Stimulated activated effector memory CD8-positive, alpha-beta T cell treated with anti-CD3 and anti-CD28 coated beads, Interleukin-12 subunit alpha, Interleukin-12 subunit beta, amount 100 ng/mL, for 72 hours (primary cell): ENCODE data around the gene LIMS2.

ENCODE experiments used
- ATAC-seq: fragments of 150-1000 bp; cut with Tn5 transposase; 2 replicates; pipeline ENCODE4 v1.10.0; 2021
- DNase-seq, 2 donors: peaks; one replicate each; pipeline ENCODE4 v3.0.0; 2021 to 2022; ENCODE audit warnings: low spot score in 2 of 2
- H3K27ac Mint-ChIP-seq: one replicate; pipeline ENCODE4 v1.8.0; 2022; ENCODE audit warnings: mild to moderate bottlenecking, mixed read lengths
- H3K36me3 Mint-ChIP-seq: one replicate; pipeline ENCODE4 v1.8.0; 2022; ENCODE audit warnings: mild to moderate bottlenecking, mixed read lengths
- H3K4me1 Mint-ChIP-seq: one replicate; pipeline ENCODE4 v1.8.0; 2022; ENCODE audit warnings: mixed read lengths
- H3K4me3 Mint-ChIP-seq: one replicate; pipeline ENCODE4 v1.8.0; 2022; ENCODE audit warnings: mild to moderate bottlenecking, mixed read lengths
- H3K9me3 Mint-ChIP-seq: one replicate; pipeline ENCODE4 v1.8.0; 2022; ENCODE audit warnings: mixed read lengths

LIMS2 gene

DNA sequence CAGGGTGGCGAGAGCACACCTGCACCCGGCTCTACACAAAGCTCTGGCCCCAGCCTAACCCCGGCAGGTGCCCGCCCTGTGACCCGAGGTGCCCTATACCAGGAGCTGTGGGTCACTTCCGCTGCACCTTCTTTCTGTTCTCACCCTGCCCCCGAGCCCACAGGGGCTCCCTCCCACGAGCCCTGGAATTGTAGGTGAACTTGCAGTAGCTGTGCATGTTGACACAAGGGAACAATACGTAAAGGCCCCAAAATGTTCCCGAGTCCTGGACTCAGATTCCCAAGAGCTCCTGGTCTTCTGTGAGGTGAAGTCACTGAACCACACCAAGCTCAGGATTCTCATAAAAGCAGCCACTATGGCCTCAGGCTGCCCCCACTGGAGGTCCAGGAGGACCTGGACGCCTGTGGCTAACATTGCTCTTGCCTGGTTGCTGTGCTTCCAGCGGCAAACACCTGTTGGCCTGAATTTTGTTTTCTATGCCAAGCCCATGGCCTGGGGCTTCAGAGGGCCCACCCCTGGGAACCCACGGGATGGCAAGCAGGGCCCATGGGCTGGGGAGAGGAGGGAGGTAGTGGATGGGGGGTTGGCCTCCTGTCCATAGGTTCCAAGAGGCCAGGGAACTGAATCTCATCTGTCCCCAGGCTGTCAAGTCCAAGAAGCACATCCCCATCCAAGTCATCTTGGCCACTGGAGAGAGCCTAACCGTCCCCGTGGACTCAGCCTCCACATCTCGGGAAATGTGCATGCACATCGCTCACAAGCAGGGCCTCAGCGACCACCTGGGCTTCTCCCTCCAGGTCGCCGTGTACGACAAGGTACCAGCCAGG, 52.6 kb downstream of the LIMS2 start:
- DNase-seq (no peak), ATAC-seq (no peak)
- no peaks in the 10 kb centered on the region for H3K36me3 Mint-ChIP-seq
- H3K4me1 Mint-ChIP-seq: no peaks in the 10 kb centered on the region
- no peaks in the 10 kb centered on the region for H3K9me3 Mint-ChIP-seq
- H3K27ac Mint-ChIP-seq: no peak overlapping the region
- H3K4me3 Mint-ChIP-seq: no peak overlapping the region

DNA sequence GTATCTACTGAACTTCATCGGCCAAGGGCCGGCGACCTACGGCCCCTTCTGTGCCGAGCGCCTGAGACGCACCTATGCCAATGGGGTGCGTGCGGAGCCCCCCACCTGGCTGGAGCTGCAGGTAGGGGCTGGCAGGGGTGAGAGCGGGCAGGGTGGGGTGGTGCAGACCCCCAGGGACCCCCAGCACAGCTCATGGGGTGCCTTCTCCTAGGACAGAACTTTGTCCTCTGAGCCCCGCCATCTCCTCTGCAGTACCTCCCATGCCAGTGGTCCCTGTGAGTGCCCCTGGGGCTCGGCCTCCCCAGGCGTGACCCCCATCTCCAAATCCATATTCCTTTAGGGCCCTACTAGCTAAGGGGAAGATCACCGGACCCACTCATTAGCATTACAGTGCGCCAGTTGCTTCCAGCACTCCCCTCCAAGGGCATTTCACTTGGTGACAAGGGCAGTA, 53.3 kb downstream of the LIMS2 start:
- Mint-ChIP-seq H3K4me1 (no peaks in the 10 kb centered on the region), H3K4me3 (no peak overlapping the region), H3K36me3 (no peaks in the 10 kb centered on the region), H3K27ac (no peak overlapping the region), H3K9me3 (no peaks in the 10 kb centered on the region)
- no peak for DNase-seq
- ATAC-seq: no peak

DNA sequence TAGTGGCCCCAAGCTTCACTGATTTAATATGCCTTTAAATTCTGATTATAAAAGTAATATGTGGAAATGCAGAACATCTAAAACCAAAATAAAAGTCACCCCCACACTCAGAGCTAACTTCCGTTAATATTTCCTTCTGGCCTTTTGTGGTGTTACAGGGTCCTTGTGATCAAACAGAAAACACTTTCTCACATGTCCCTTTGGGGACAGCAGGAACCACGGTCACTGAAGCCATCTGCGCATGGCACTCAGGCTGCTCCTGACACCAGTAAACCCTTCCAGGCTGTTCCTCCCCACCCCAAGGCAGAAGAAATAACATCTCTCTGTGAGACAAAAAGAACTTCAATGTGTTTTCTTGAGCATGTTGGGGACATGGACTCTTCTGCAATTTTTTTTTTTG, 54.5 kb downstream of the LIMS2 start:
- Mint-ChIP-seq H3K27ac (no peak overlapping the region), H3K9me3 (no peaks in the 10 kb centered on the region), H3K36me3 (no peaks in the 10 kb centered on the region), H3K4me3 (no peak overlapping the region), H3K4me1 (no peaks in the 10 kb centered on the region)
- ATAC-seq (no peak), DNase-seq (no peak)

DNA sequence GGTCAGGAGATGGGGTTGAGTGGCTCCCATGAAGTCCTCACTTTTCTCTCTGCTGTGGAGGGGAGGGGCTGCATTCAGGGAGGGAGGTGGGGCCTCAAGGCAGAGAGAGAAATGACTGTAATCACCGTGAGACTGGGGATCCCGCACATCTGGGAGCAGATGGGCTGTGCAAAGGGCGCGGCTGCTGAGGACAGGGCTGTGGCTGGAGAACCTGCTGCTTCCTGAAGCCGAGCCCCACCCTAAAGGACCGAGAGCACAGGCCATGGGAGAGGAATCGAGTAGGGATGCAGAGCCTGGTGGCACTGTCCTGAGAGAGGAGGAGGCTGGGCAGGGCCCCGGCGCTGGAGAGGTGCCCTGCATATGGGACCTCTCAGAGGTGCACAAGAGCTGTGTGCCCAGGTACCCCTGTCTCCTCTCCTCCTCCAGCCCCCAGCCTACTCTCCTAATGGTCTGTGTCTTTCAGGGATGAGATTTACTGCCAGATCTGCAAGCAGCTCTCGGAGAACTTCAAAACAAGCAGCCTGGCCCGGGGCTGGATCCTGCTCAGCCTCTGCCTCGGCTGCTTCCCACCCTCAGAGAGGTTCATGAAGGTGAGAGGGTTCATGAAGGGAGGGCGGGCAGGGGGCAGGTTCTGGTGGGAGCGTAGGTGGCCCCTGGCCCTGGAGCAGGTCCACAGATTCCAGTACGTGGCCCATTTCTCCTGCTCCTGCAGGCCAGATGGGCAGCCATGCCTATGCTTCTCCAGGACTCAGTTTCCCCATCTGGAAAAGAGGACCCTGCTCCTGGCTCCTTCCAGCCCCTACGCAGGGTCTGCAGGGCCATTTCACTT, 55.2 kb downstream of the LIMS2 start:
- DNase-seq (no peak), ATAC-seq (no peak)
- Mint-ChIP-seq H3K4me1 (no peaks in the 10 kb centered on the region), H3K36me3 (no peaks in the 10 kb centered on the region), H3K4me3 (no peak overlapping the region), H3K9me3 (no peaks in the 10 kb centered on the region), H3K27ac (no peak overlapping the region)

DNA sequence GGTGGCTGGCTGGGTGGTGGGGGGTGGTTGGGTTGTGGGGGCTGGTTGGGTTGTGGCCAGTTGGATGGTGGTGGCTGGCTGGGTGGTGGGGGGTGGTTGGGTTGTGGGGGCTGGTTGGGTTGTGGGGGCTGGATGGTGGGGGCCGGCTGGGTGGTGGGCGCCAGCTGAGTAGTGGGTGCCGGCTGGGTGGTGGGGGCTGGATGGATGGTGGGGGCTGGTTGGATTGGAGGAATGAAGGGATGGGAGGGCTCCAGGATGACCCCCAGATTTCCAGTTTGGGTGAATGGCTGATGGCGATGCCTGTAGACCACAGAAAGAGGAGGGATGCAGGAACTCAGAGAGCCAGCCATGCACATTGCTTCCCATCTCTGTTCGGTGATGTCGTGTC, 56.1 kb downstream of the LIMS2 start:
- no peaks in the 10 kb centered on the region for H3K36me3 Mint-ChIP-seq
- no peak overlapping the region for H3K4me3 Mint-ChIP-seq
- no peaks in the 10 kb centered on the region for H3K9me3 Mint-ChIP-seq
- ATAC-seq (no peak), DNase-seq (no peak)
- no peak overlapping the region for H3K27ac Mint-ChIP-seq
- H3K4me1 Mint-ChIP-seq: no peaks in the 10 kb centered on the region

DNA sequence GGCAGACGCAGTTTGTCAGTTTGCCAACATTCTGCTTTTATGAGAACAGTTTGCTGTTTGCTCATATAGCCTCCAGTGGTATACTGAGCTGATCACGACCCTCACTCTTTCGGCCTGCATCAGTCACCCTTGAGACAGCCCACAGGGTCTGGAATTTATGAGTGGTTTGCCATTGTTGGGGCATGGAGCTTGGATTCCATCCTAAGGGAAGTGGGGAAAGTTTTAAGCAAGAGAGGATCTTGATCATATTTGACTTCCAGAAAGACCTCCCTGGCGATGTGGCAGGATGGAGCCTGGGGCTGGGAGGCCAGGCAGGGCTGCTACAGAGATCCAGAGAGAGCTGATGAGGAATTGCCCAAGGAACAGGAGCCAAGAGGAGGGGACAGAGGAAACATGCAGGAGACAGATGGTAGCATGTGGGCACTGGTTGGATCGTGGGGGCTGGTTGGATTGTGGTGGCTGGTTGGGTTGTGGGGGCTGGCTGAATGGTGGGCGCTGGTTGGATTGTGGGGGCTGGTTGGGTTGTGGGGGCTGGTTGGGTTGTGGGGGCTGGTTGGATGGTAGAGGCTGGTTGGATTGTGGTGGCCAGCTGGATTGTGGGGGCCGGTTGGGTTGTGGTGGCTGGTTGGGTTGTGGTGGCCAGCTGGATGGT, 56.7 kb downstream of the LIMS2 start:
- no peak for DNase-seq
- H3K27ac Mint-ChIP-seq: no peak overlapping the region
- H3K4me3 Mint-ChIP-seq: no peak overlapping the region
- no peaks in the 10 kb centered on the region for H3K36me3 Mint-ChIP-seq
- H3K9me3 Mint-ChIP-seq: no peaks in the 10 kb centered on the region
- H3K4me1 Mint-ChIP-seq: no peaks in the 10 kb centered on the region
- no peak for ATAC-seq

DNA sequence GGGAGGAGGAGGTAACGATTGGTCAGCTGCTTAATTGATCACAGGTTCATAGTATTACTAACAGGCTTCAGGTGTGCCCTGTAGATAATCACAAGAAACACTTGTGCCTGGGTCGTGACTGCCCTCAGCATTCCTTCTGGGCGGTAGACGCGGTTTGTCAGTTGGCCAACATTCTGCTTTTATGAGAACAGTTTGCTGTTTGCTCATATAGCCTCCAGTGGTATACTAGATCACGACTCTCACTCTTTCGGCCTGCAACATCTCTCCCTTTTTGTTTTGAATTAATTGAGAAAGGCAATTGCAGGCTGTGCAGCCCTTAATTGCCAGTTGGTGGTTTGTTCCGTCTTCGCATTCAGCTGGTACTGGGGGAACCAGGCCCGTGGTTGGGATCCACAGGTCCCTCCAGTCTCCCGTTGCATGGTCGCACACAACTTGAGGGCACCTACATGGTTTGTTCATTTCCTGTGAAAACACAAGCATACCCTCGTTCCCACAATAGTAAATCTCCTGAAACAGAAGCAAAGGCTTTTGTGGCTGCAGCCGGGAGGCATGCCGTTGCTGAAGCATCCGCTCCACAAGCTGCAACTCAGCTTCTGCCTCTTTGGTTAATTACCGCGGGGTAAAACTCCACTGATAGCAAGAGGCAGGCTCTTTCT, 59.7 kb downstream of the LIMS2 start:
- DNase-seq (no peak), ATAC-seq (no peak)
- peaks cover 8% of the 10 kb centered on the region for H3K9me3 Mint-ChIP-seq
- H3K27ac Mint-ChIP-seq: no peak overlapping the region
- no peak overlapping the region for H3K4me3 Mint-ChIP-seq
- no peaks in the 10 kb centered on the region for H3K36me3 Mint-ChIP-seq
- H3K4me1 Mint-ChIP-seq: no peaks in the 10 kb centered on the region

DNA sequence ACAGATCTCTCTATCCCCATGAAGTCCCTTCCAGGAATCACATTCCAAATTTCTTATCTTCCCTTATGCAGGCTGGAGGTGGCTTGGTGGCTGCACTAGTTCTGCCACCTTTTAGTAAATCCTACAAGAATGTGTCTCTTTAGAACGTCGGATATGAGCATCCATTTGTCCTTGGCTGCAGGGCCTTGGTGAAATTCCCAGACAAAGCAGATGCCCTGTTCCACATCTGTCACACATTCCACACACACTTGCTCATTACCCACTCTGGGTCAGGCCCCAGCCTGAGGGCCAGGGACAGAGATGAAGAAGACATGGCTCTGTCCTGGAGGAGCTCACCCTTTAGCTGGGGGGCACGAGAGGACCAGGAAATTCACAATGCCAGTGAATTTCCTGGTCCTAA, 60.6 kb downstream of the LIMS2 start:
- H3K27ac Mint-ChIP-seq: no peak overlapping the region

DNA sequence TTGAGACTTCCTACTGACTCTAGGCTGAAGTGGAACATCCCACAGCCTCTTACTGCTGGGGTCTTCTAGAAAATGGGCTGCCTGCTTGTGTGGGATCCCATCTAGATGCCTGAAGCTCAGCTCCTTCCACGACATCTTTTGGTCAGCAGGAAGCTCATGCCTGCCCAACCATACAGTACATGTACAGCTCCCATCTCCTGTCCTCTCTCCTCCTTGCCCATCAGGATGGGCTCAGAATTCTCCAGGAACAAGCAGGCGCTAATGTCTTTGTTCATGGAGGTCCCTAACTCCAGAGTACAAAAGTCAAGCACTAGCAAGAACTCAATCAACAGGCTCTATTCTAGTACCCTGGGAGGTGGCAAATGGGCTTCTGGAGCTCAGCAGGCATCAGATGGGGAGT, 61.1 kb downstream of the LIMS2 start:
- DNase-seq (no peak), ATAC-seq (no peak)
- no peak overlapping the region for H3K27ac Mint-ChIP-seq
- no peaks in the 10 kb centered on the region for H3K36me3 Mint-ChIP-seq
- H3K4me1 Mint-ChIP-seq: no peaks in the 10 kb centered on the region
- H3K4me3 Mint-ChIP-seq: no peak overlapping the region
- peaks cover 8% of the 10 kb centered on the region for H3K9me3 Mint-ChIP-seq

More for the DNA sequence above, 60.6 kb downstream of the LIMS2 start:
- Mint-ChIP-seq H3K4me1 (no peaks in the 10 kb centered on the region), H3K4me3 (no peak overlapping the region), H3K36me3 (no peaks in the 10 kb centered on the region), H3K9me3 (peaks cover 8% of the 10 kb centered on the region)
- no peak for DNase-seq
- ATAC-seq: no peak

DNA sequence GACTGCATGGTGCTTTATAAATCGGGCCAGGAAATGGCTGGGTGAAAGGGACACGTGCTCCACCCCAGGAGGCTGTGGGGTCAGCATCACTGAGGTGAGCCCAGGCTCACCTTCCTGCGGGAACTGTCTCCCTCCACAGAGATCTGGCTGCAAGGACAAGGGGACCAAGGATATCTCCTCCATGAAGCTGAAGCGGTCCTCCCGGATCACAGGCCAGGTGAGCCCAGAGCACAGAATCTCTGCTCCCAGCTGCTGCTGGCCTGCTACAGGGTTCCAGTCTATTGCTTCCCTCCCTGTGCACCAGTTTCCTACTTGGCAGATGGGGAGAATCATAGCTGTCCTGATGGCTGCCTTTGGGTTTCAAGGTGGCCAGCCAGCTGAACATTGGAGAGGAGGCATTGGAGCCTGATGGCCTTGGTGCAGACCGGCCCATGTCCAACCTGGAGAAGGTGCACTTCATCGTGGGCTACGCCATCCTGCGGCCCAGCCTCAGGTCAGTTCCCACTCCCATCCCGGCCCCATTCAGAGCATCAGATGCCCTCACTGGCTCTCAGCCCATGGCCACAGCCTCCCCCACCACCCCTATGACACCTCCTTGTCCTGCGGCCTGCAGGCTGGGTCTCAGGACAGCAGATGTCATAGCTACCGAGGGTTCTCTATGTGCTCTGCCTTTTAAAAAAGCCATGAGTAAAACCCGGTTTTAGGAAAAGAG, 63.1 kb downstream of the LIMS2 start:
- H3K27ac Mint-ChIP-seq: no peak overlapping the region
- DNase-seq (no peak), ATAC-seq (no peak)
- peaks cover 8% of the 10 kb centered on the region for H3K9me3 Mint-ChIP-seq
- H3K36me3 Mint-ChIP-seq: no peaks in the 10 kb centered on the region
- H3K4me3 Mint-ChIP-seq: no peak overlapping the region
- H3K4me1 Mint-ChIP-seq: no peaks in the 10 kb centered on the region

DNA sequence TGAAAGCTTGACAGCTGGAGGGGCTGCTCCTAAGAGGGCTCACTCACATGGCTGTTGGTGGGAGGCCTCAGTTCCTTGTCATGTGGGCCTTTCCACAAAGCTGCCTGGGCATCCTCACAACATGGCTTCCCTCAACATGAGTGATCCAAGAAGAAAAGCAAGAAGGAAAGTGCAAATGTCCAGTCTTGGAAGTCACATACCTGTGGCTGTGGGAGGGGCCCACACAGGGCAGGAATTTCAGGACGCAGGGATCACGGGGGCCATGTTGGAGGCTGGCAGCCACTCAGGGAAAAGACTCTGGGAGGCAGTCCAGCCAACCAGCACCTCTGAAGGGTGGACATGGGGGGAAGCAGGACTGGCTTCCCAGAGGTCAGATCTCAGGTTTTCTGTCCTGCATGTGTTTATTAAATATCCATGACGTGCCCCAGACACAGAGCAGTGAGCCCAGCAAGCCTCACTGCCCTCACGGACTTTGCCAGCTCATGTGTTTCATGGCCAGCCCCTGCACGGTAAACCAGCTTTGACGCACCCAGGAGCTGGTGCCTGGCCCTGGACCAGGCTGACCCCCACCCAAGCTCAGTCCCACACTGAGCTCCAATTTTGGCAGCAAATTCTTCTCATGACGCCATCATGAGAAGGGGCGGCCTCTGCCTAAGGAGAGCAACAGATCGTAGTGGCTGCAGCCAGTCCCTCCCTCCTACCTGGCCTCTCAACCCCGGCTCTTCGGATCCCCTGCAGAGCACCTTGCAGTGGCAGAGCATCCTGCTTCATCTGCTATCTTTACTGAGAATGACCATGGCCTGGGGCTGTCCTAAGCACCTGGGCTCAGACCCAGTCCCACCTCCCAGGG, 64.0 kb downstream of the LIMS2 start:
- Mint-ChIP-seq H3K27ac (no peak overlapping the region), H3K9me3 (peaks cover 8% of the 10 kb centered on the region), H3K36me3 (no peaks in the 10 kb centered on the region), H3K4me3 (no peak overlapping the region), H3K4me1 (no peaks in the 10 kb centered on the region)
- DNase-seq (no peak), ATAC-seq (no peak)

DNA sequence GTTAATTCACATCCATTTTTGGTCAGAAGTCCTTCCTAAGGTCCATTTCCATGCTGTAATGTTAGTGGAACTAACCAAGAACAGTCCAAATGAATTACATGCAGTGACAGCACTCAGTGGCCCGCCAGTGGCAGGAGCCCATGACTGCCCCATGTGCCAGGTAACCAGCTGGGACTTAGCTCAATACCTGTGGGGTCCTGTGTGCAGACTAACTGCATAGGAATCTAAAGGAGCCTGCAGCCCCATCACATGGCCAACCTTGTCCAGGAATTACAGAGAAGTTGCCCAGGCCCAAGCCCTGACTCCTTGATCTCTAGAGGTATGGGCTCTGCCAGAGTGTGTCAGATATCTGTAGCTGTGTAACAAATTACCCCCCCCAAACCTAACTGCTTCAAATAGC, 64.8 kb downstream of the LIMS2 start:
- Mint-ChIP-seq H3K4me3 (no peak overlapping the region), H3K4me1 (no peaks in the 10 kb centered on the region), H3K36me3 (no peaks in the 10 kb centered on the region), H3K9me3 (peaks cover 8% of the 10 kb centered on the region), H3K27ac (no peak overlapping the region)
- no peak for ATAC-seq
- DNase-seq: no peak

DNA sequence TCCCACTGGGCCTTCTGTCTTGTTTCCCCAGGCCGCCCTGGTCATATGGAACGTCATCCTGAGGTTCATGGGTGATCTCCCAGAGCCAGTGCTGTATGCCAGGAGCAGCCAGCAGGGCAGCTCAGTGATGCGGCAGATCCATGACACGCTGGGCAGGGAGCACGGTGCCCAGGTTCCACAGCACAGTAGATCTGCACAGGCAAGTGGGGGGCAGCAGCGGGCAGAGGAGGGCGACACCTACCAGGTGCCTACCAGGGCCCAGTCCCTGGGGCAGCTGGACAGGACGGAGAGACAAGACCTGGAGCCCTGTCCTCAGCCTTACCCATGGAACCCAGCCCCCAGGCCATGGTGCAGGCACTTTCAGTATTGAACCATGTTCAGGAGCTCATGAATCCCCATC, 65.5 kb downstream of the LIMS2 start:
- ATAC-seq (no peak), DNase-seq (no peak)
- no peaks in the 10 kb centered on the region for H3K4me1 Mint-ChIP-seq
- H3K4me3 Mint-ChIP-seq: no peak overlapping the region
- H3K36me3 Mint-ChIP-seq: no peaks in the 10 kb centered on the region
- peaks cover 8% of the 10 kb centered on the region for H3K9me3 Mint-ChIP-seq
- H3K27ac Mint-ChIP-seq: no peak overlapping the region
